Epidermal melanocyte (primary cell): ENCODE data around the gene SHROOM2.

Experiments
- DNase-seq: peaks from one replicate; pipeline ENCODE4 v3.0.0; 2011; ENCODE audit warnings: low spot score; ENCODE audit not compliant: insufficient read length

Gene SHROOM2

GRCh38 chrX:9942086-9942485, 155.9 kb downstream of the SHROOM2 start:
- DNase-seq = no peak

GRCh38 chrX:9943420-9943819, 157.2 kb downstream of the SHROOM2 start:
- no peak for DNase-seq

DNA sequence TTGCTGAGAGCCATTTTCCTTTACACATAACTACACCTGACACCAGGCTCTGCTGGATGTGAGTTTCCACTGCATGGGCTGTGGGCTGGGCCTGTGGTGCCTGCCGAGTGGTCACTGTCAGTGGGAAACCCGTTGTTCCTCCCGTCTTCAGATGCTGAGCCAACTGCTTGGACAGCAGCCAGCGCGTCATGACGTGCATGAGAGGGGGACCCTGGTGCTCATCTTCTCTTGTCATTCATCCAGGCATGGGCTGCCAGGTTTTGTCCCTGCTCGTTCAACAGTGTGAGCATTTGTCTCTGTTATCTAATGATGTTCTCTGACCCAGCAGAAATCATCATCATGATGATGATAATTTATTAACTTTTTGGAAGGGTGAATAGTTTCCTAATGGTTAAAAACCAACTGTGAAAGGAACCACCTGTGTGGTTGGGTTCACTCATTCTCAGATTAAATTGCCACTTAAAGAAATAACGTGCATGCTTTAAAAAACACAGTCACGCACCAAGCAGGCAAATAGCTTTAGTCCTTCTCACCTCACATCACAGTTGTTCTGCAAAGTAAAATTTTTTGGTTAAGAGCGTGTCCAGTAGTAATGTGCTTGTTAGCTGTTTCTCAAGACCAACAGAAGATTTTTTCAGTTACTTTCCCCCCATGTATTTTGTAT, 161.0 kb downstream of the SHROOM2 start:
- DNase-seq = no peak

DNA sequence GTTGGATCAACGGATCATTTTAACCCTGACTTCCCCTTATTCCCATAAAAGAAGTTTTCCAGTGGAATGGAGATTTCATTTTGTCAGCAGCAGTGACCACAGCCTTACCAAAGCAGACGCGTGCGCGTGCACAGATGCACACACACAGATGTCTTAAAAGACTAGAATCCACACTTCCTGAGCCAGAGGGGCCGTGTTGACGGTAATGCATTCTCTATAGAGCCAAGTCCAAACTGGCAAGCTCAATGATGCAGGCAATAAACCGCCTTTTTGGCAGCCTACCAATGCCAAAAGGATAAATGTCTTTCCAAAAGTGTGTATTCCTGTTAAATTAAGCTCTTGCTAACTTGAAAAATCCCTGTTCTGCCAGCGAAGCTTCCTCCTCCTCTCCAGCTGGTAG, 162.2 kb downstream of the SHROOM2 start:
- DNase-seq = no peak

DNA sequence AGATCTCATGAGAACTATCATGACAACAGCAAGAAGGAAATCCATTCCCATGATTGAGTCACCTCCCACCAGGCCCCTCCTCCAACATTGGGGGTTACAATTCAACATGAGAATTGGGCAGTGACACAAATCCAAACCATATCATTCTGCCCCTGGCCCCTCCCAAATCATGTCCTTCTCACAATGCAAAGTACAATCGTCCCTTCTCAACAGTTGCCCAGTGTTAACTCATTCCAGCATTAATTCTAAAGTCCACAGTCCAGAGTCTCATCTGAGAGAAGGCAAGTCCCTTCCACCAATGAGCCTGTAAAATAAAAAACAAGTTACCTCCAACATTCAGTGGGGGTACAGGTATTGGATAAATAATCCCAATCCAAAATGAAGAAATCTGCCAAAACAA, 166.1 kb downstream of the SHROOM2 start:
- DNase-seq = no peak

- no peak for DNase-seq
These were observed 167.2 kb downstream of the SHROOM2 start for GRCh38 chrX:9953396-9953795.

- no peak for DNase-seq
These were observed 169.3 kb downstream of the SHROOM2 start for GRCh38 chrX:9955506-9955905.

DNA sequence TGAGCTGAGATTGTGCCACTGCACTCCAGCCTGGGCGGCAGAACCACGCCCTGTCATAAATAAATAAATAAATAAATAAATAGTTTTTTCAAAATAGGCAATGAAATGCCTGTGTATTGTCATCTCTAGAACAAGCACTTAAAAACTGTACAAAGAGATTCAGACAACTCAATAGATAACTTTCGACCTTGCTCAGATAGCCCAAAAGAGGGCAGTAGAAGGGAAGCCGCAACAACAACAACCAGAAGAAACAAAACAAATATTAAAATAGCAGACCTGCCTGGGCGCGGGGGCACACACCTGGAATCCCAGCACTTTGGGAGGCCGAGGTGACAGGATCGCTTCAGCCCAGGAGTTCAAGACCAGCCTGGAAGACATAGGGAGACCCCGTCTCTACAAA, 171.5 kb downstream of the SHROOM2 start:
- no peak for DNase-seq

DNA sequence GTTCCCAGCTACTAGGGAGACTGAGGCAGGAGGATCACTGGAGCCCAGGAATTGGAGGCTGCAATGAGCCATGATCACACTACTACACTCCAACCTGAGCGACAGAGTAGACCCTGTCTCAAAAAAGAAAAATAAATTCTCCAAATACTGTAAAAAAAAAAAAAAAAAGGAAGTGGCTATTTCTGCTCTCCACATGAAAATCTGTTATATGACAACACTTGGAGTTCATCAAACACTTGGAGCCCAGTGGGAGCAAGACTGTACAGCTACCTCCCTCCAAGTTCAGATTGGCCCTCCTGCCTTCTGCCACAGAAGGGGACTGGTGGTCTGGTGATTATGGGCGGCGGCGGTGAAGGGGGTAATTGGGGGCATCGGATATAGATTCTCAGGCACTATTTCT, 172.0 kb downstream of the SHROOM2 start:
- DNase-seq = no peak

DNA sequence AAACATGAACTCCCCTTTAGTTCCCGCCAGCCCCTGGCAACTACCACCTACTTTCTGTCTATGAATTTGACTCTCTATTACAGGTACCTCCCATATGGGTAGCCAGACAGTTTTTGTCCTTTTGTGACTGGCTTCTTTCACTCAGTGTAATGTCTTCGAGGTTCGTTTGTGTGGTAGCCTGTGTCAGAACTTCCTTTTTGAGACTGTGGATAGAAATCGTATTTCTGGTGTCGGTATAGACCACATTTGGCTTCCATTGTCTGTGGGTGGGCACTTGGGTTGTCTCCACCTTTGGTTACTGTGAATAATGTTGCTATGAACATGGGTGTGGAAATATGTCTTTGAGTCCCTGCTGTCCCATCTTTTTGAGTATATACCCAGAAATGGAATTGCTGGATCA, 175.5 kb downstream of the SHROOM2 start:
- DNase-seq = no peak

DNA sequence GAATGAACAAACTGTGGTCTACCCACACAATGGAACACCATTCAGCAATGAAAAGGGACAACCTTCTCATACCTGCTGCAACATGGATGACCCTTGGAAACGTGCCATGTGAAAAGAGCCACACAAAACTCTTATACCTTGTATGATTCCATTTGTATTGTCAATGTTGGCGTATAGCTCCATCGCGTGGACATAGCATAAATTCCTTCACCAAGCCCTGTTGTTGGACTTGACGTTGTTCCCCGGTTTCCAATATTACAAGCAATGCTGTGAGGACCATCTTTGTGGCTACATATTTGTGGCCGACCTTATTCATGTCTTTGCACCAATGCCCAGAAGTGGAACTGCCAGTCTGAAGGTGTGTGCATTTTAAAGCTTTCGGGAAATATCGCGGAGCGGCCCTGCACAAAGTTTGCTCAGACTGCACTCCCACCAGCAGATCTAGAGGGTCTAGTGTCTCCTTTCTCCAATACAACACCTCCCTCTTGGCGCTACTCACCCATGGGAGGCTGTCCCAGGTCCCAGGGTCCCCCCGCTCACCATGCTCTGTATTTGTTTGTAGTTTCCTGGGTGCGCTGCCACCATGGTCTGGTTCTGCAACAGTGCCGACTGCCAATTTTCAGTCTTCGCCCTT, 180.7 kb downstream of the SHROOM2 start, which contains the start of gene CLDN34:
TSS of gene CLDN34 (plus strand) at position 584 of the 634 bp plus-strand sequence. CDS start at position 584, 0 bp downstream.
- DNase-seq = no peak

DNA sequence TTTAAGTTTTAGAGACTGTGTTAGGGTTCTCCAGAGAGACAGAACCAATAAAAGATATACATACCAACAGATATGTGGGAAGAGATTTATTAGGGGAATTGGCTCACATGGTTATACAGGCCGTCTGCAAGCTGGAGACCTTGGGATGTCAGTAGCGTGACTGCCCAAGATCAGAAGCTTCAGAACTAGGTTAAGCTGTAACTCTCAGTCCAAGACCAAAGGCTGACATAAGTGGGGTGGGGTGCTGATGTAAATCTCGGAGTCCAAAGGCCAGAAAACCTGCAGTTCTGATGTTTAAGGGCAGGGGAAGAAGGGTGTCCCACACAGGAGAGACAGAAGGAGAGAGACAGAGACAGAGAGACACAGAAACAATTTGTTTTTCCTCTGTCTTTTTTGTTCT, 191.4 kb downstream of the SHROOM2 start:
- DNase-seq = no peak

DNA sequence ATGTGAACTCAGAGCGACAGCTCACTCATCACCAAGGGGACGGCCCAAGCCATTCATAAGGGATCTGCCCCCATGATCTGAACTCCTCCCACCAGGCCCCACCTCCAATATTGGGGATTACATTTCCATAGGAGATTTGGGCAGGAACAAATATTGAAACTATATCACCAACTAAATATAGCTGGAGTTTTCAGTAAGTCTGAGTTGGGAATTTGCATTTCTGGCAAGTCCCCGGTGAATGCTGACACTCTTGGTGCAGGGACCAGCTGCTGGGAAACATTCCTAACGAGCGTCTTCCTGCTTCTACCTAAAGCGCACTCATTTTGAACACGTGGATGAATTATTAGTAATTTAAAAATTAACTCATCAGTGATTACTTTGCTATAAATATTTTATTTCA, 194.2 kb downstream of the SHROOM2 start:
- DNase-seq = no peak

DNA sequence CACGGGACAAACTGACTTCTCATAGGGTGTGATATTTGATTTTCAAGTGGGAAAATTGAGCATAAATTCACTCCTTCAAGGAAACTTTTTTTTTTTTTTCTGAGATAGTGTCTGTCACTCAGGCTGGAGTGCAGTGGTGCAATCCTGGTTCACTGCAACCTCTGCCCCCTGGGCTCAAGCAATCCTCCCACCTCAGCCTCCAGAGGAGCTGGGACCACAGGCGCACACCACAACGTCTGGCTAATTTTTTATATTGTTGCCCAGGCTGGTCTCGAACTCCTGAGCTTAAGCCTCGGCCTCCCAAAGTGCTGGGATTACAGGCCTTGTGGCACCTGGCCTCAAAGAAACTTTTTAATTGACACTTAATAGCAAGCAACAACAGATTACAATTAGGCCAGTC, 194.7 kb downstream of the SHROOM2 start:
- DNase-seq = no peak

- DNase-seq = no peak
These were observed 197.2 kb downstream of the SHROOM2 start for GRCh38 chrX:9983441-9983840.

- DNase-seq = no peak
These were observed 197.6 kb downstream of the SHROOM2 start for GRCh38 chrX:9983846-9984245.

- DNase-seq = no peak
These were observed 202.5 kb downstream of the SHROOM2 start for GRCh38 chrX:9988762-9989161.

GRCh38 chrX:9992061-9992460, 205.8 kb downstream of the SHROOM2 start:
- DNase-seq = no peak

DNA sequence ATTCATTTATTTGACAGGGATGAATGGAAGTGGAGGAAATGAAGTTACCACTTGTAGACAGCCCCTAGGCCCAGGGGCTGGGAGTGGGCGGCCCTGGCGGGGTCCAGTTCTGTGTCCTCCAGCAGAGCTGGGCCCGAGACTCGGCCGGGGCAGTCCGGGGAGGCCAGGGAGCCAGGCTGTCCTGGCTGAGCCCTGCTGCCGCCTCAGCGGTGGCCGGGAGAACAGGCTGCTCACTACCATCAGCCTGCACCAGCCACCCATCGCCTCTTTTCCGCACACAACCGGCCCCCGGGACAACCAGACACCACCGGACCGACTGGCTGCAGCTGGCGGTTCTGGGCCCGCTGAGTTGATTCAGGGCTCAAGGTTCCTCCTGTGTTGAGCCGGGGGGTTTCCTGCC, 206.5 kb downstream of the SHROOM2 start:
- DNase-seq = no peak

GRCh38 chrX:9995855-9996339, 209.7 kb downstream of the SHROOM2 start:
- peak; percentile 63 for DNase-seq

- DNase-seq = no peak
These were observed 210.8 kb downstream of the SHROOM2 start for GRCh38 chrX:9997041-9997440.

GRCh38 chrX:9997524-9997923, 211.3 kb downstream of the SHROOM2 start:
- no peak for DNase-seq
